A204.1 (cell line): ENCODE results near the gene PLAC9.
"Not testable (repeated sequence)": the region's sequence is repeated elsewhere in the genome, so short reads cannot be mapped to it uniquely, and the experiment has no call there.

Experiments
- FAIRE-seq: peaks from 2 replicates; lab custom pipeline; 2012; peaks lifted over from hg19 to GRCh38; lab: Jason Lieb, UNC

Gene PLAC9

GRCh38 chr10:80132299-80133139 is at the start of gene PLAC9:
PLAC9 (plus strand) TSS chr10:80132730; CDS start chr10:80132763, 33 bp downstream.
- no peak for FAIRE-seq

GRCh38 chr10:80090121-80090520 is 42.4 kb upstream of the PLAC9 start:
- FAIRE-seq = no peak

DNA sequence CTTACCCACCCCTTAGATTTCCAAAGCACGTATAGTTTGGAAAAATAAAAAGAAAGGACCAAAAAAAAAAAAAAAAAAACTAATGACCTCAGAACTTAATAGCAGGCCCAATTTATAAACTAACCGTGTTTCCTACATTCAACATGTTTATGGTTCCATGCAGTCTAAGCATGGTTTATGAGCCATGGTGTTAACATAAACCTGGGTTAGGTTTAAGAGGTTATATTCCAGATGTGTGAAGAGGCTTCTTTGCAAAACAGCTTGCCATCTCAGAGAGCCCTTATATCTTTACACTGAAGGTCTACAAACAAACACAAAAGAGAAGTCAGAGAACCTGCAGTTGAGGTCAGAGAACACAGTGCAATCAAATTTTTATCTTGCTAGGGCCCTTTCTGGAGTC is 38.3 kb upstream of the PLAC9 start:
- no peak for FAIRE-seq

- FAIRE-seq = not testable (repeated sequence)
Measured at GRCh38 chr10:80098272-80098671, 34.3 kb upstream of the PLAC9 start.

DNA sequence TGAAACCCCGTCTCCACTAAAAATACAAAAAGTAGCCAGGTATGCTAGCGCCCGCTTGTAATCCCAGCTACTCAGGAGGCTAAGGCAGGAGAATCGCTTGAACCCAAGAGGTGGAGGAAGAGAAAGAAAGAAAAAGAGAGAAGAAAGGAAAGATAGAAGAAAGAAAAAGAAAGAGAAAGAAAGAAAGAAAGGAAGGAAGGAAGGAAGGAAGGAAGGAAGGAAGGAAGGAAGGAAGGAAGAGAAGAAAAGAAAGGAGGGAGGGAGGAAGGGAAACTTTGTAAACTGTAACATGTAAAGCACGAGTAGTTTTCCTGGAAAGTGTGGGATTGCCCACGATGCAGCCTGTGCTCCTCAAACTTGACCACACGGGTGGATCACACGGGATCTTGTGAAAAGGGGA is 33.2 kb upstream of the PLAC9 start:
- FAIRE-seq = not testable (repeated sequence)

DNA sequence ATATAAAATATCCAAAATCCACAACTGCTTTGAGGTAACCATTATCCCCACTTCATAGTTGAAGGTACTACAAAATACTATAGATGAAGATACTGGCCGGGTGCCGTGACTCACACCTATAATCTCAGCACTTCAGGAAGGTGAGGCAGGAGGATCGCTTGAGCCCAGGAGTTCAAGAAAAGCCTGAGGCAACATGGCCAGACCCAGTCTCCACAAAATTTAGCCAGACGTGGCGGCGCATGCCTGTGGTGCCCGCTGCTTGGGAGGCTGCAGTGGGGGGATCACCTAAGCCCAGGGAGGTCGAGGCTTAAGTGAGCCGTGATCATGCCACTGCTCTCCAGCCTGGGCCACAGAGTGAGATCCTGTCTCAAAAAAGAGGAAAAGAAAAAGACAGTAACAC is 32.4 kb upstream of the PLAC9 start:
- no peak for FAIRE-seq

DNA sequence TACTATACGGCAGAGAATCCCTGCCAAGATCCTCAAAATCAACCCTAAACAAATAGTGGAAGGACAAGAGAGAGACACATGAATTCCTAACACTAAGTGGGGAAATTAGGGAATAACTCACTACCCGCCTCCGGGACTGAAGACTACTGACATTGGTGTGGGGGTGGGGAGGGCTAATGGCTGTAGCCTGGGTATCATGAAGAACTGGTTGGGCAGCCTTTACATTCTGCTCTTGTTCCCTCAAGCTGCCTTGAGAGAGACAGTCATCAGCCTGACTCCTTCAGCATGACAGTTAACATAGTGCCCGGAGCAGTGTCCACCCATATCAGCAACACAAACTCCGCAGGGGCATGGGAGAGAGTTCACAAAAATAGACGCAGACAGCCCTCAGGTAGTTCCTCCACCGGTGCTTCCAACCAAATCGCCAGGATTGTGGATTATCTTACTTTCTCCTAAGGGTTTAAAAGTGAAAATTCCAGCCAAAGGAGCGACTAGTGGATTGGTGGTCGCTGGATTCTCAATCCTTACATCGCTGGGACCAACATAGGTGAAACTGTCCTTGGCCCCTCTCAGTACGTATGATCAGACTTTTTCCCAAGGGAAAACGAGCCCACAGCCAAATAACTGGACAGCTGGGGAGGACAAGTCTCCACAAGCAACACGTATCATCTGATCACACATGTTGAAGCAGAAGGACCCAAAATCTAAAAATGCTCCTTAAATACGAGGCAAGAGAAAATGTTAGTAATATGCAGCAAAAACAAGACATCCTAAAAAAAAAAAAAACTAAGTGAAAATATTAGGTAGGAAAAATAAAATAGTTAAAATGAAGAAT is 31.5 kb upstream of the PLAC9 start:
- FAIRE-seq = no peak

- FAIRE-seq = no peak
Measured at GRCh38 chr10:80104066-80104926, 28.2 kb upstream of the PLAC9 start.

GRCh38 chr10:80108576-80109239 is 23.8 kb upstream of the PLAC9 start:
- no peak for FAIRE-seq

- FAIRE-seq = no peak
Measured at GRCh38 chr10:80110986-80111385, 21.5 kb upstream of the PLAC9 start.

- FAIRE-seq = no peak
Measured at GRCh38 chr10:80118669-80119068, 13.9 kb upstream of the PLAC9 start.

GRCh38 chr10:80122110-80122710 is 10.3 kb upstream of the PLAC9 start:
- FAIRE-seq = no peak

GRCh38 chr10:80122746-80123145 is 9.8 kb upstream of the PLAC9 start:
- no peak for FAIRE-seq

- FAIRE-seq = no peak
Measured at GRCh38 chr10:80126876-80127275, 5.7 kb upstream of the PLAC9 start.

- FAIRE-seq = no peak
Measured at GRCh38 chr10:80131499-80131901, 1.0 kb upstream of the PLAC9 start.

GRCh38 chr10:80133206-80133605 is 676 bp downstream of the PLAC9 start:
- FAIRE-seq = no peak

GRCh38 chr10:80133687-80134086 is 1.2 kb downstream of the PLAC9 start:
- not testable (repeated sequence) for FAIRE-seq

- FAIRE-seq = no peak
Measured at GRCh38 chr10:80136134-80136571, 3.6 kb downstream of the PLAC9 start.

GRCh38 chr10:80137031-80137862 is 4.7 kb downstream of the PLAC9 start:
- no peak for FAIRE-seq

DNA sequence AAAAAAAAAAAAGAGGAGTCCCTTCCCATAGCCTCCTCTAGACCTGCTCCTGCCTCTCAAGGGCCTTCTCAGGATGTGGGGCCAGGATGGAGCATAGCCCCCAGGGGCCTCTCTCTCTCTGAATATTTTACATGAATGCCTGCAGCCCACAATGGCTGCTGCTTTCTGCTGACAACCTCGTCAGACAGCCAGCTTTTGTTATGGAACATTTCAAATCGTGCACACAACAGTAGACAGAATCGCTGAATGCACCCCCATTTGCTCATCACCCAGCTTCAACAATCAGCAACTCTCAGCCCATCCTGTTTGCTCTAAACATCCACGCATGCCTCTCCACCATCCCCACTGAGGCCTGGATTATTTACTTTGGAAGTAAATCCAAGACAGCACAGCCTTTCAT is 5.4 kb downstream of the PLAC9 start:
- no peak for FAIRE-seq
